A673 (cell line): Measurements from ENCODE around the gene RALGAPA1. TPM values are rescaled to one million over a fixed set of nuclear protein-coding genes. Genes with fewer than 3 reads are reported as not detected.
A peak's percentile ranks its signal among the peaks of the same experiment; 100 is the strongest.

Experiments used
- BruUV-seq: library from RNA; stranded (reverse); fragments of 400-500 nt; replicated peaks from 2 replicates; lab custom pipeline; 2021; lab: Mats Ljungman, UMichigan
- CTCF ChIA-PET: fragments of 300-600 bp; sonication (Branson Sonifier 250); formaldehyde crosslinking; loops from one replicate; lab custom pipeline; 2022; ENCODE audit warnings: antibody characterized with exemption; lab: Charles Lee
- POLR2A ChIA-PET: fragments of 300-600 bp; sonication (Branson Sonifier 250); formaldehyde crosslinking; loops from one replicate; lab custom pipeline; 2022; ENCODE audit warnings: antibody characterized with exemption; ENCODE audit not compliant: low non-redundant PET; lab: Charles Lee
- DNase-seq: peaks from one replicate; pipeline ENCODE4 v3.0.0-alpha.2; 2015; ENCODE audit warnings: low spot score
- H3K27ac ChIP-seq: fragments of 200-600 bp; sonication (generic); 2 replicates; pipeline ENCODE4 v1.5.1; 2016; ENCODE audit warnings: mixed run types, low read depth, mild to moderate bottlenecking, mixed read lengths, antibody characterized with exemption, low read length; ENCODE audit not compliant: poor library complexity, severe bottlenecking
- H3K27me3 ChIP-seq: fragments of 200-600 bp; sonication (generic); replicated peaks from 2 replicates; pipeline ENCODE4 v1.6.1; 2017; ENCODE audit warnings: mixed run types, low read depth, mild to moderate bottlenecking, mixed read lengths, antibody characterized with exemption, low read length; ENCODE audit not compliant: insufficient read depth, poor library complexity
- H3K36me3 ChIP-seq: fragments of 200-600 bp; sonication (generic); 2 replicates; pipeline ENCODE4 v1.6.1; 2016; ENCODE audit warnings: mixed run types, mild to moderate bottlenecking, mixed read lengths, antibody characterized with exemption, low read length; ENCODE audit not compliant: insufficient read depth, poor library complexity, severe bottlenecking
- H3K4me1 ChIP-seq: fragments of 200-600 bp; sonication (generic); 2 replicates; pipeline ENCODE4 v1.6.1; 2017; ENCODE audit warnings: mixed run types, mild to moderate bottlenecking, mixed read lengths, antibody characterized with exemption, low read length; ENCODE audit not compliant: insufficient read depth, poor library complexity, severe bottlenecking
- H3K4me3 ChIP-seq: fragments of 200-600 bp; sonication (generic); 2 replicates; pipeline ENCODE4 v1.5.1; 2016; ENCODE audit warnings: low read depth, mixed run types, mild to moderate bottlenecking, mixed read lengths, low read length; ENCODE audit not compliant: poor library complexity, severe bottlenecking
- H3K9me3 ChIP-seq: fragments of 200-600 bp; sonication (generic); 2 replicates; pipeline ENCODE4 v1.6.1; 2016; ENCODE audit warnings: mixed run types, low read depth, mild to moderate bottlenecking, mixed read lengths, antibody characterized with exemption, low read length; ENCODE audit not compliant: poor library complexity, severe bottlenecking
- EZH2 ChIP-seq: fragments of 200-600 bp; sonication (generic); IDR thresholded peaks from 2 replicates; pipeline ENCODE4 v1.6.1; 2017; ENCODE audit warnings: borderline replicate concordance, low read depth, mild to moderate bottlenecking, mixed read lengths, antibody characterized with exemption, low read length; ENCODE audit not compliant: poor library complexity, severe bottlenecking
- intact Hi-C: fragments of 100-400 bp; cut with micrococcal nuclease; formaldehyde crosslinking; loops from one replicate; pipeline ENCODE4 v1.10.0; 2022; ENCODE audit not compliant: unreplicated experiment
- total RNA-seq: library from RNA; stranded (reverse); gene quantifications from 2 replicates; pipeline ENCODE4 v1.2.3, GENCODE V29; 2021
- TF ChIP-seq, protein P1 (sequence below): fragments of 300-800, 200-600 bp; sonication (generic); conservative IDR thresholded peaks from 2 replicates; pipeline ENCODE4 v1.5.1; 2017; ENCODE audit warnings: low read depth, mild to moderate bottlenecking, antibody characterized with exemption, low read length, moderate library complexity, mixed read lengths

Gene RALGAPA1
- total RNA-seq, 1 experiment from 2014 or later = 42.4 TPM

DNA sequence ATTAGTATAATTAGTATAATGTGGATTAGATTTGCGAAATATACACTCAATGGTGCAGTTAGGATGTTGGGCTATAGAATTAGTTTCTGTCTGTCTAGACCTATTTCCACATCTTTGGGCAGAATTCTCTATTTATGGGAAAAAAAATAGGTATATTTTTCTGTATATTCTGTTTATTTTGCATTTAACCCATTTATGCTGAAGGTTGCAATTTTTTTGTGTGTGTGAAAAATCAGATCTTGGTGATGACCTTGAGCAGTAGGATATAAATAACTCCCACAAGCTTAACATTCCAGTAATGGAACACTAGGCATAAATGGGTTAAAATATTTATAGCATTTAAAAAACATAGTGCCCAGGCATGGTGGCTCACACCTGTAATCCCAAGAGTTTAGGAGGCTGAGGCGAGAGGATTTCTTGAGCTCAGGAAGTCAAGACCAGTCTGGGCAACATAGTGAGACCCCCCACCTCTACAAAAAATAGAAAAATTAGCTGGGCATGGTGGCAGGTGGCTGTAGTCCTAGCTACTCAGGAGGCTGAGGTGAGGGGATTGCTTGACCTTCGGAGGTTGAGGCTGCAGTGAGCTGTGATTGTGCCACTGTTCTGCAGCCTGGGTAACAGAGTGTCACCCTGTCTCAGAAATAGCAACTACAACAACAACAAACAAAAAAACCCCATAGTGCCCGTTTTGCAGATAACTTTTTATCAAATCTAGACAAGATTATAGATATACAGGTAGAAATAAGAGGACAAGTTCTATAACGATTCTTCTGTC is 26.3 kb upstream of the RALGAPA1 start:
- intact Hi-C loops = no loop called here
- no peaks in the 10 kb centered on the region for H3K4me1 ChIP-seq
- no peak overlapping the region for H3K4me3 ChIP-seq
- CTCF ChIA-PET = no interaction called here
- no peak overlapping the region for H3K27ac ChIP-seq
- no peak for DNase-seq
- POLR2A ChIA-PET = interaction anchor here (0.7 kb wide), 1 partner anchor 26 kb away, joined by 3 read pairs; the partner anchor contains the start of gene RALGAPA1
- no TSS peak for BruUV-seq
- no peaks in the 10 kb centered on the region for H3K27me3 ChIP-seq
- no peaks in the 10 kb centered on the region for H3K9me3 ChIP-seq
- peaks cover 21% of the 10 kb centered on the region for H3K36me3 ChIP-seq
- TF ChIP-seq, protein P1, sequence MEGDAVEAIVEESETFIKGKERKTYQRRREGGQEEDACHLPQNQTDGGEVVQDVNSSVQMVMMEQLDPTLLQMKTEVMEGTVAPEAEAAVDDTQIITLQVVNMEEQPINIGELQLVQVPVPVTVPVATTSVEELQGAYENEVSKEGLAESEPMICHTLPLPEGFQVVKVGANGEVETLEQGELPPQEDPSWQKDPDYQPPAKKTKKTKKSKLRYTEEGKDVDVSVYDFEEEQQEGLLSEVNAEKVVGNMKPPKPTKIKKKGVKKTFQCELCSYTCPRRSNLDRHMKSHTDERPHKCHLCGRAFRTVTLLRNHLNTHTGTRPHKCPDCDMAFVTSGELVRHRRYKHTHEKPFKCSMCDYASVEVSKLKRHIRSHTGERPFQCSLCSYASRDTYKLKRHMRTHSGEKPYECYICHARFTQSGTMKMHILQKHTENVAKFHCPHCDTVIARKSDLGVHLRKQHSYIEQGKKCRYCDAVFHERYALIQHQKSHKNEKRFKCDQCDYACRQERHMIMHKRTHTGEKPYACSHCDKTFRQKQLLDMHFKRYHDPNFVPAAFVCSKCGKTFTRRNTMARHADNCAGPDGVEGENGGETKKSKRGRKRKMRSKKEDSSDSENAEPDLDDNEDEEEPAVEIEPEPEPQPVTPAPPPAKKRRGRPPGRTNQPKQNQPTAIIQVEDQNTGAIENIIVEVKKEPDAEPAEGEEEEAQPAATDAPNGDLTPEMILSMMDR = no peak
- no peak for TF ChIP-seq EZH2

DNA sequence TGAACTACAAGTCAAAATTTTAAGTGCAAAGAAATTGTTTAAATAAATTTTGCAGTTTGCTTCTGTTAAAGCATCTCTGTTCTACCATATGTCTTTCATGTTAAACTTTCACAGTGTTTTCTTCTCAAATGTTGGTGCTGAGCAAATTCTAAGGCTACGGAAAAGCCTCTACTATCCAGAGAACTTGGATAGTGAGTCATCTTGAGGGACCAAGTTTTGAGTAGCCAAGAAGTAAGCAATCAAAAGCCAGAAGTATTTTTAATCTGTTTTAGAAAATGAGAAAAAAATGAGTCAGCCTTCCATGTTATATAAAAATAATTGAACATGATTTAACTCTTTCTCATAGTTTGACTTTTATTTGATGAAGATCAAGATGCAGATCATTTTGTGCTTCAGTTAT is 20.4 kb upstream of the RALGAPA1 start:
- H3K9me3 ChIP-seq = no peaks in the 10 kb centered on the region
- H3K27me3 ChIP-seq = no peaks in the 10 kb centered on the region
- no peak overlapping the region for H3K27ac ChIP-seq
- H3K4me1 ChIP-seq = peaks cover 8% of the 10 kb centered on the region
- TF ChIP-seq, protein P1 = no peak
- TF ChIP-seq EZH2 = no peak
- ChIA-PET POLR2A (no interaction called here), CTCF (no interaction called here)
- no TSS peak for BruUV-seq
- intact Hi-C loops = no loop called here
- peaks cover 6% of the 10 kb centered on the region for H3K36me3 ChIP-seq
- no peak overlapping the region for H3K4me3 ChIP-seq
- DNase-seq = no peak

DNA sequence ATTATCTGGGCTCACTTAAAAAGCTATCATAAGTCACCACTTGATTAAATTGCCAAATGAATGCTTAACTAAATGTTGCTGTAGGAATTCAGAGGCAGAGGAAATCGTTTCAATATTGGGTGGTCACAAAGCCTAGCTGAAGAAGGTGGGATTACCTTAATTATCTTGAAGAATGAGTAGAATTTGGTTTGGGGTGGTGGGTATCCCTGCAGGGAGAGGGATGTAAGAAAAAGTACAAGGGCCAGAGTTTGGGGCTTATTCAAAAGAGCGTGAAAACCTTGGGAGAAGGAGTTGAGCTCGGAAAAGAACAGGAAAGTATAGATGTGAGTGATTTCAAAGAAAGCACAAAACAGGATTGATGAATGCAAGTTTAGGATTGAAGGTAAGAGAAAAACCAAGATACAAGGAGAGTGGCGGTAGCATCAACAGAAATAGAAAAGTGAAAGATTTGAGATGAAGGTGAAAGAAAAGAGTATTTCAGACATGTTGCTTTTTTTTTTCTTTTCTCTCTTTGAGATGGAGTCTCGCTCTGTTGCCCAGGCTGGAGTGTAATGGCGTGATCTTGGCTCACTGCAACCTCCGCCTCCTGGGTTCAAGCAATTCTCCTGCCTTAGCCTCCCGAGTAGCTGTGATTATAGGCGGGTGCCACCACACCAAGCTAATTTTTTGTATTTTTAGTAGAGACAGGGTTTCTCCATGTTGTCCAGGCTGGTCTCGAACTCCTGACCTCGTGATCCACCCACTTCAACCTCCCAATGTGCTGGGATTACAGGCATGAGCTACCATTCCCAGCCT is 18.8 kb upstream of the RALGAPA1 start:
- intact Hi-C loops = no loop called here
- no TSS peak for BruUV-seq
- H3K36me3 ChIP-seq = peaks cover 3% of the 10 kb centered on the region
- CTCF ChIA-PET = no interaction called here
- no peaks in the 10 kb centered on the region for H3K27me3 ChIP-seq
- H3K4me1 ChIP-seq = peaks cover 8% of the 10 kb centered on the region
- no peak overlapping the region for H3K27ac ChIP-seq
- no peak for DNase-seq
- H3K4me3 ChIP-seq = peak overlapping the region; percentile 71
- no peak for TF ChIP-seq EZH2
- TF ChIP-seq, protein P1 = no peak
- POLR2A ChIA-PET = no interaction called here
- H3K9me3 ChIP-seq = no peaks in the 10 kb centered on the region
